ENCODE results near the gene ATP2A3.

DNA sequence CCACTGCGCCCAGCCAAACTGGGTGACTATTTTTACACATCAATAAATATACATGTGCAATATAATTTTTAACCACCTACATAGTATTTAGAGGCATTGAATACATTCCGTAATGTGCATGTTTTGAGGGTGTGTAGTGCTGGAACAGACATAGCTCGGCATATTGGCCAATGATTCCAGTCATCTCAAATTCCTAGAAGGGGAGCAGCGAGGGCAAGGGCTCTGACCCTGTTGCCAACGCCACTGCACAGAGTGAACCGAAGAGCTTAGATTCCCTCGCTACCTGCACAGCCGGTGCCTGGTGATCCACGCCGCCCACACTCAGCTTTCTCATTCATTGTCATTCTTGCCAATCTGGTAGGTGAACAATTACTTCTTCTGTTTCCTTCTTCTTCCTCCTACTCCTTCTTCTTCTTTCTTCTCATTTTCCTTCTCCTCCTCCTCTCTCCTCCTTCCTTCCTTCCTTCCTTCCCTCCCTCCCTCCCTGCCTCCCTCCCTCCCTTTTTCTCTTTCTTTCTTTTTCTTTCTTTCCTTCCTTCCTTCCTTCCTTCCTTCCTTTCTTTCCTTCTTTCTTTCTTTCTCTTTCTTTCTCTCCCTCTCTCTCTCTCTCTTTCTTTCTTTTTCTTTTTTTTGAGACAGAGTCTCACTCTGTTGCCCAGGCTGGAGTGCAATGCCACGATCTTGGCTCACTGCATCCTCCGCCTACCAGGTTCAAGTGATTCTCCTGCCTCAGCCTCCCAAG, 26.3 kb upstream of the ATP2A3 start:
- TF ChIP-seq, protein P1, sequence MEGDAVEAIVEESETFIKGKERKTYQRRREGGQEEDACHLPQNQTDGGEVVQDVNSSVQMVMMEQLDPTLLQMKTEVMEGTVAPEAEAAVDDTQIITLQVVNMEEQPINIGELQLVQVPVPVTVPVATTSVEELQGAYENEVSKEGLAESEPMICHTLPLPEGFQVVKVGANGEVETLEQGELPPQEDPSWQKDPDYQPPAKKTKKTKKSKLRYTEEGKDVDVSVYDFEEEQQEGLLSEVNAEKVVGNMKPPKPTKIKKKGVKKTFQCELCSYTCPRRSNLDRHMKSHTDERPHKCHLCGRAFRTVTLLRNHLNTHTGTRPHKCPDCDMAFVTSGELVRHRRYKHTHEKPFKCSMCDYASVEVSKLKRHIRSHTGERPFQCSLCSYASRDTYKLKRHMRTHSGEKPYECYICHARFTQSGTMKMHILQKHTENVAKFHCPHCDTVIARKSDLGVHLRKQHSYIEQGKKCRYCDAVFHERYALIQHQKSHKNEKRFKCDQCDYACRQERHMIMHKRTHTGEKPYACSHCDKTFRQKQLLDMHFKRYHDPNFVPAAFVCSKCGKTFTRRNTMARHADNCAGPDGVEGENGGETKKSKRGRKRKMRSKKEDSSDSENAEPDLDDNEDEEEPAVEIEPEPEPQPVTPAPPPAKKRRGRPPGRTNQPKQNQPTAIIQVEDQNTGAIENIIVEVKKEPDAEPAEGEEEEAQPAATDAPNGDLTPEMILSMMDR (IDR thresholded peaks at IDR 0.05; ENCODE audit: poor library complexity) = no peak
- TF ChIP-seq EZH2 (IDR thresholded peaks at IDR 0.05; ENCODE audit: borderline replicate concordance) = no peak

Data from hepatocyte (in vitro differentiated cells).